H4 (cell line): ENCODE results near the gene PDC. TPM values are rescaled to one million over a fixed set of nuclear protein-coding genes. Genes with fewer than 3 reads are reported as not detected.

Experiments used
- DNase-seq: peaks from one replicate; pipeline ENCODE4 v3.0.0-alpha.2; 2015; ENCODE audit warnings: low spot score
- total RNA-seq: library from RNA; depleted of rRNA; stranded (reverse); fragments of >200 nt; shearing (Covaris generic); gene quantifications from 2 replicates; pipeline ENCODE4 v1.2.3, GENCODE V29; 2014; rRNA removed

PDC gene
- not detected in 2 replicates for total RNA-seq

DNA sequence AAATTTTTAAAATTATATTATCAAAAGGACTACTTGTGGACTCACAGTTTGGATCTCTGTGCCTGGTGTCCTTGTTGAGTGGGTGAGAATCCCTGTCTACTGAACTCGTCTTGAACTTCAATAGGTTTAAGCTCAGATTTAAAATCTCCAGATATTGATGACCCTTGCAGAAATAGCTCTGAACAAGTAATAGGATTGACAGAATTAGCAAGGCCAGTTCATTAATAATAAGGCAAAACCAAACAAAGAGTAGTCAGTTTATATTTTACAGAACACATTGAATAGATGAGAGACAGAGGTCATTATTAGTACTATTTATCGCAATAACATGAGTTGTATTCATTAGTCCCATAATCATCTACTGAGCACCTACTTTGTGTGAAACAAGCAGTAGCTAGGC lies at the start of gene PDC:
PDC (minus strand) TSS at position 101 of the 400 bp plus-strand sequence. CDS start 11,655 bp downstream, outside the sequence.
- DNase-seq: no peak

DNA sequence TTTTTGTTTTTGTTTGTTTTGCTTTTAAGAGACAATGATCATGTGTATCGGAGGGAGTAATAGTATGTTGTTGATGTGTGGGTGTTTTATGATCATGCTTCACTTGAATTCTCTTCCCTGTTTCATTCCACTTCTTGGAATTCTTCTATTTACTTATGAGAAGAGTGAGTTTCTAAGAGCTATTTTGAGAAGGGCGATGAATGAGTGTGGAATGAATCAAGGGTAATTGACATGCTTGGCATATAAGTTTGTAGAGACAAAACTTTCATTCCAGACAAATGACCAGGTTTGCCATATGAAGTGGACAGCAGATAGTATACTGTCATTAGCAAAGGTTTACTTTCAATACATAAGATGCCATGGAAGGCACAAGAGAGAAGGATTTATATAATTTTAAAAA lies 42.3 kb upstream of the PDC start:
- no peak for DNase-seq

DNA sequence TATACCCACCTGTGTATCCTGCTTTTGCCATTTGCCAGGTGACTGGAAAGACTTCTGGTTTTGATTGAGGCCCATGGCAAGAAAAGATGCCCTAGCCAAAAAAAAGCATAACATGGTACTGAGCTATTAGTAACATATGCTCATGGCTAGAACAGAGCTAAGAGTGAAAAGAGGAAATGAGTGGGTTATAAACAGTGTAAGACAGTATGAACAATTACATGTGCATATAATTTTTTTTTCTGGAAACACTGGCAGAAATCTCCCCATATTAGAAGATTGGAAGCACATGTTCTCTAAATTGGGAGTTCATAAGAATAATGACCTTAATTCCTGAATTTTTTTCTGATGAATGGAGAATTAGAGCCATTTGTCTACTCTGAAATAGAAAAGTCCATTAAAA lies 41.2 kb upstream of the PDC start:
- no peak for DNase-seq

DNA sequence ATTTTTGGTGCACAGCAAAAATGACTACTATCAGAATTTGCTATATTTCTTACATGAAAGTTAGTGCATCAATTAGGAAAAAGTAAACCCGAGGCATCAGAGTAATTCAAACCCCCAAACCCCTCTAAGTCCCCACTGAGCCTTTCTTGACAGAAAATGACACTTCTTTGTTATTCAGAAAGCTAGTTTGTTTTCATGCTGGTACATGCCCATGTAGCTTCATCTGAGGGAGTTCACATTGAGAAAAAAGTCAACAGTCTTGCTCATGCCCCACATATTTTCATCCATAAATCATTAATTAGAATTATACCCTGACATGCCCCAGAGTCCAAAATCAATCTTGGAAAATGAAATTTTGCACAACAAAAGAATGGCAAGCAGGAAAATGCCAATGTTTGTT lies 39.9 kb upstream of the PDC start:
- no peak for DNase-seq

DNA sequence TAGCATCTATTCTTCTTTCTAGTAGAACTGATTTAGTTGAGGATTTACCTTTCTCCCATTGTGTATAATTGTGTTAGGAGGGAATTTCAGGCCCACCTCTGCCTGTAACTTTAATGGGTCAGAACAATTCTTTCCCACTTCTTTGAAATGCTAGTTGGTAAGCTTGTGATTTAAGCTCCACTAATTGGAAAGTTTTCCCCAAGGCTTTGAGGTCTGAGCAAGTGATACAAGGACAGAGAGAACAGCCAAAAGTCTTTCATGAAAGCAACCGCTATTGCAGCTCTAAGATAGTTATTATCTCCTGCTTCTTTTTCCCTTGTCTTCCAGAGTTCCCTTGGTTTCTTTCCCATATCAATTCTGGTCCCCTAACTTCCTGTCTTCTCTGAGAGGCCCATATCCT lies 38.7 kb upstream of the PDC start:
- no peak for DNase-seq

DNA sequence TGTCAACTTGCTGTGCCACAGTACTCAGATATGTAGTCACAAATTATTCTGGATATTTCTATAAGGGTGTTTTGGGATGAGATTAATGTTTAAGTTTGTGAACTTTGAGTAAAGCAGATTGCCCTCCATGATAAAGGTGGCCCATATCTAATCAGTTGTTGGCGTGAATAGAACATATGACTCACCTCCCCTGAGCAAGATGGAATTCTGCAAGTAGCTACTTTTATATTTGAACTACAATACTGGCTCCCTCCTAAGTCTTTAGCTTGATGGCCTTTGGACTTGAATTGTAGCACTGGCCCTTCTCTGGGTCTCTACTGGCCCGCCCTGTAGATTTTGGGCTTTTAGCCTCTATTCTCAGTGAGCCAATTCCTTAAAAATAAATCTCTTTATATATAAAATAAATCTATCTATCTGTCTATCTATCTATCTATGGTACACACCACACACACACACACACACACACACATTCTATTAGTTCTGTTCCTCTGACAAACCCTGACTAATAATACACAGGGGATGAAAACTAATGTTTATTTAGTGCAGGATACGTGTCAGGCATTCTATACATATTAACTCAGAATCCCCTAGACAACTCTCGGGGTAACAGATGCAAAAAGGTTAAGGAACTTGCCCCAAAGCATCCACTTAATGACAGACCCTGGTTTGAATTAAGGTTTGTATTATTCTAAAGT lies 37.9 kb upstream of the PDC start:
- DNase-seq: no peak

DNA sequence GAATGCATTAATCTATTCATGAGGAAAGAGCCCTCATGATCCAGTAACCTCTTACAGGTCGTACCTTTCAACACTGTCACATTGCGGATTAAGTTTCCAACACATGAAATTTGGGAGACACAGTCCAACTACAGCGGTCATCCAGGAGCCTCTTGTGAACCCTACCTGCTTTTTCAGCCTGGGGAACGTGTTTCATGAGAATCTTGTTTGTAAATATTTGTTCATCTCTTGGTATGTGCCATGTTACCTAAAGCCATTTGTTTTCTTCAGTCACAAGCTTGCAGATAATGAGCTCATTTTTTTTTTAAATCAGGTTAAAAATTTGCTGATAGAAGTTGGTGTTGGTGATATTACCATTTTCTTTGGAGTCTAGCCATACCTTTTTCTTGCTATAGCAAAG lies 37.2 kb upstream of the PDC start:
- DNase-seq: no peak

DNA sequence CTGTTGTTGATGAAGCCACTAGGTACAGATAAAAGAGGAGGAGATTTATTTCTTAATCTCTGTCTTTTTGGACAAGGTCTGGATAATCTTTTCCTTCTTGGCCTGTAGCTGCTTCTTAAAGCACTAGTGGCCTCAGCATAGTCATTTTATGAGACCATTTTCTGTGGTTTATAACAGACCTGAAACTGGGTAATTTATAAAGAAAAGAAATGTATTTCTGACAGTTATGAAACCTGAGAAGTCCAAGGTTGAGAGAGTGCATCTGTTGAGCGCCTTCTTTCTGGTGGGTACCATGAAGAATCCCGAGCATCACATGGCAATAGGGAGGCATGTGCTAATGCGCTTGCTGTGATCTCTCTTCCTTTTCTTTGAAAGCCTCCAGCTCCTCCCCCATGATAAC lies 36.7 kb upstream of the PDC start:
- DNase-seq: no peak

DNA sequence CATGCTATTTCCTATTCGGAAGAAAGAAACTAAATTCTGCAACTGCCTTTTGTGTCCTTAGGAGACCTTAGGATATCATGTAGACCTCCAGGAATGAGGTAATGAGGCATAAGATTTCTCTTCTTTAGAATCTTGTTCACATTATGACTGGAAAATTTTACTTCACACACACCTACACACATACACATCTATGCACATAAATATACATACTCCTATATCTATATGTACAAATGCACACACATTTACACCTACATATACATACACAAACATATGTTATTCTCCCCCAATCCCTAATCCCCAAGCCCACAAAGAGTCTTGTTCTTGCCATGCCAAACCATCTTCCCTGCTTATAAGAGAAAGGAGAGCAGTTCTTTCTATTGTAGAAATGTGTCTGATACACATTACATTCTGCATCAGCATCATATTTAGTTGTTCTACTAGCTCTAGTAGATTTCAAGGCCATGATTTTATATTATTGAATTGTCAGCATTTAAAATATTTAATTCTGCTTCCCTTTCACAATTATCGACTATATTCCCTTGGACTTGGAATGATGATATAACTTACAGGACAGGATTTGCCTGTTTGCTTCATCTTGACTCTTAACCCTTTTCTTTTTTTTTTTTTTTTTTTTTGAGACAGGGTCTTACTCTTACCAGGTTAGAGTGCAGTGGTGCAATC lies 35.4 kb upstream of the PDC start:
- no peak for DNase-seq

DNA sequence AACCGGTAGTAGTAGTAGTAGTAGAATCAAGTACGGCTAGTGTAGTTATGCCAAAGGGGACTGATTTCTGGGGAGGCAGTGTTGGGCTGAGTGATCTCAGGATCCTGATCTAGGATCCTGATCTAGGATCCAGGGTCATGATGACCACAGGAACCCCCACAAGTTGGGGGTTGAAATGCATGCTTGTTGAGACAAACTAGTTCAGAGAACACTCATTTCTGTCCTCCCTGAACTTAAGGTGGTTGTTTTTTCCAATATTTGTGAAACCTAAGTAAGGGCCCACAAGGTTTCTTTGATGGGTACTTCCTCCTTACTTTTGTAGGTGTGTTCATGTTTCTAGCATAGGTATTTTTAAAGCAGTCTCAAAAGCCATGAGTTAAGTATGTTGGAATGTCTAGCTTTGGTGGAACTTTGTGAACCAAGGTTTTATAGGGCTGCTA lies 33.9 kb upstream of the PDC start:
- no peak for DNase-seq

DNA sequence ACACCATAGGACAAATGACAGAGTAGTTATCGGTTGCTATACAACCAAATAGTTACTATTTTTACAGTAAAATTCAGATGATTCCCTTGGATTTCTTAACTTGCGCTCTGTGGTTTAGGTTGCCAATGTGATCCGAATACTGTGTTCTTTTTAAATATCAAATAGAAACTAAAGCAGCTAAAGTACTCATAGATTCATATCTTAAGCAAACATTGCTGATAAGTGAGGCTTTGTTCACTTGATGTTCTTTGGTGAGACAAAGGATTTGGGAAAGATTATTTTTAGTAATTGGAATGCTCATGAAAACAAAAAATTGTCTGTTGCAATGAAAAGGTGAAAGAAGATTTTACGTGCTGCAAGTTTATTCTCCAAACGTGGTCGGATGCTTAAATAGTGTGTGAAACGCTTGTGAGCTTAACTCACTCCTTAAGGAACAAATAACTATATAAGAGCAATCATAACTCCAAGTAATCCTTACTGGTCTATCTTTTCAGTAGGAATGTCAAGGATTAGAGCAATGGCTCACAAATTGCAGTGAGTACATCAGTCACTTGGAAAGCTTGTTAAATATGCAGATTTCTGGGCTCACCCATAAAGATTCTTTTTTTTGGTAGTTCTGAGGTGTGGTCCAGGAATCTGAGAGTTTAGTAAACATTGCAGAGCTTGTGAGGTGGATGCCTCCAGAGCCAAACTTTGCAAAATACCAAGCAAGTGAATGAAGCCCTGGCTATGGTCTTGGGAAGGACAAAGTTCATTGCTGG lies 31.8 kb upstream of the PDC start:
- DNase-seq: no peak

DNA sequence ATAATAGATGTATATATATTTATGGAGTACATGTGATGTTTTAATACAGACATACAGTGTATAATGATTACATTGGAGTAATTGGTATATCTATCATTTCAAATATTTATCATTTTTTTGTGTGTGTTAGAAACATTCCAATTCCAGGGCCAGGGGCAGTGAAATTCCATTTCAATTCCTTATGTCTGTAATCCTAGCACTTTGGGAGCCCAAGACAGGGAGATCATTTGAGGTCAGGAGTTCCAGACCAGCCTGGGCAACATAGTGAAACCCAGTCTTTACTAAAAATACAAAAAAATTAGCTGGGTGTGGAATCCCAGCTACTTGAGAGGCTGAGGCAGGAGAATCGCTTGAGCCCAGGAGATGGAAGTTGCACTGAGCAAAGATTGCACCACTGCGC lies 30.4 kb upstream of the PDC start:
- no peak for DNase-seq

DNA sequence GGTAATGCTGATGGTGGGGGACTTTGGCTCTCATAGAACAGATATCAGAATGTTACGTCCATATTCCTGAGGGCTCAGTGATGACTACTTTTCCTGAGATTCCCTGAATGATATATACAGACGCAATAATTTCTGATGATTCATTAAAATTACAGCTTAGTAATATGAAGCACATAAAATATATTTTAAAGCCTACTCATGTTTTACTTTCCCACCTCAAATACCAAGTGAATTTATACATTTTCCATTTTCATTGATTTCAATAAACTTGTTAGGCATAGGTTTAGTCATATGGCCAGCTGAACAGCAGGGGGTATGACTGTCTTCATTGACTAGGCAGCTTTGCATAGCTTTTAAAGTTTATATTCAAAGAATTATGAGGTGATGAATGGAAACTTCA lies 26.2 kb upstream of the PDC start:
- DNase-seq: no peak

DNA sequence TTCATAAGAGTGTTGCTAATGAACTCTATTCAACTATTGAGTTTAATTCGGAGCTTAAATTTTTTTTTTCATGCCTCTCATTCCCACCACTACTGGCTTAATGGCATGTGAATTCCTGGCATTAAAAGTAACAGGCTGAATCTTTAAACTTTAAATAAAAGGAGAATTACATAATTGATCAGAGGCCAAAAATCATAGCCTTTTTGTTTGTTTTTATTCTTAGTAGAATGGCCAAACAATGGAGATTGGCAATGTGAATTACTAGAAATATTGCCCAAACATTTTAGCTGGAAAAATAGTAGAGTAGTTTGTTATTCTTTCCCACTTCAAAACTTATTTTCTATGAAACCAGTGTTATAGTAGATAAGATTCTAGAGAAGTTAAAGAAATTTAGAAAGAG lies 25.1 kb upstream of the PDC start:
- no peak for DNase-seq

DNA sequence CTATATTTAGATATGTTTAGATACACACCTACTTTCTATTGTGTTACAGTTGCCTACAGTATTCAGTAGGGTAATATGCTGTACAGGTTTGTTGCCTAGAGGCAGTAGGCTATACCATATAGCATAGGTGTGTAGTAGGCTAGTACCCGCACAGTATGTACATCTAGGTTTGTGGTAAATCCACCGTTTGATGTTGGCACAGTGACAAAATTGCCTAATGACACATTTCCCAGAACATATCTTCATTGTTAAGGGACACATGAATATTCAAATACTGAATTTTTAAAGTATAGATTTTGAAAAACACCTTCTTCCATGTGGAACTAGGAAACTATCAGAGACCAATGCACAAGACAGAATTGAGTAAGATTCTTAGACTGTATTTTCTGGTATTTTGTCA lies 22.6 kb upstream of the PDC start:
- DNase-seq: no peak

DNA sequence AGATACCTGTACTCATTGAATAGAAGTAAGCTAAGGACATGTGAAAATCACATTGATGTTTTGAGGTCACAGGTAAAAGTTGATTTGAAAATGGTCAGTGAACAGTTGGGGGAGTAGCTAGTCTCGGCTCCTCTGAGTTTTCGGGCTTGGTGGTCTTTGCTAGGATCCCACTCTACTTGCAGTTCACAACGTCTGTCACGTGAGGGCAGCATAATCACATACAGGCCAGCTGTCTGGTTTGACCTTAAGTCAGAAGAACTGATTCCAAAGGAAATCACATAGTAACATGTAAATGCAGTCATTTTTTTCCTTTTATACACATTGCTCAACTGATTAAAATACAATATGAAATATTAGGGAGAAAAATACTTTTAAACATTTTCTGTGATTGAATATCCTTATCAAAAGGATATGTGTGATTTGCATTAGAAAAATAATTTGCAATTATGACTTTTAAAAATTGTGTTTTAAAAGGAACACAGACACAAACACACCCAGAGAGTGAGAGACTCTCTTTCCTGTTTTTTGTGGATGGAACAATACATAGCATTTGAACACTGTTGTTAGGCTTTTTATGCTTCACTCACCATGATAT lies 21.8 kb upstream of the PDC start:
- DNase-seq: peak; percentile 64

DNA sequence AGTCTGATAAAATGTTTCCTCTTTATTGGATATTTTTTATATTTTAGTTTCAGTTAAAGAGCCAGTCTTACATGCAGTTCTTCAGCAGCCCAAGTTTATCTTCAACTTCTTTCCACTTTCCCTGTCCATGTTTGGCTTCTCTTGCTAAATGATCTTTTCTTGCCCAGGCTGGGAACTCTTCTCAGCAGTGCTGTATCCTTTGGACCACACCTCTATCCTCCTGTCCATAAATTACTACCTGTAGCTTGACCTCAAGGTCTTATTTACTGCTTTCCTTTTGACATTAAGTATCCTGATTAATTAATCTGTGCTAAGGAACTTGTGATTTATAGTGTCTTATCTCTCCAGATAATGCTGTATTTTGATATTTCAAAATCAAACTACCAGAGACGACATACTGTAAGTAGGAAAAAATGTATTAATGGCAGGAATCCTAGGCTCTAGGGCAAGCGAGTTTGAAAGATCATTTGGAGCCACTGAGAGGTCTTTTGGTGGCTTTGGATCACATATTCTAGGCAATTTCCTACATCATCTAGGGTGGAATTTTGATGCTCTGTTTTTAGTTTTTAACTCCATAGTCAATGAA lies 20.5 kb upstream of the PDC start:
- no peak for DNase-seq

DNA sequence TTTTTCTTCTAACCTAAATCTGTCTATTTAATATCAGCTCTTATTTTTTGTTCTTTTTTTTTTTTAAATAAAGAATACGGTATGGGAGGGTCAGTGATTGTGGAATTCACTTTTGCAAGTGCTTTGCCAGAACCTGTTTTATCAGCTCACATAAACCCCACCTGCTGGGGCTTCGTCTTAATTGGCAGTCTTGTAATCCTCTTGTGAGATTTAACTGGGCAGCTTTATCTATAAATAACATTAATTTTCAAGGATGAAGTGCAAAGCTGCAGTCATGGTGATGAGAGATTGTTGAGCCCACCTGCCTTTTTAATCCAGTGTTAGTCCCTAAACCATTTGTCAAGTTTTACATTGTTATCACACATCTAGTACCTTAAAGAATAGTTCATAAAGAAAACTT lies 18.2 kb upstream of the PDC start:
- DNase-seq: no peak

DNA sequence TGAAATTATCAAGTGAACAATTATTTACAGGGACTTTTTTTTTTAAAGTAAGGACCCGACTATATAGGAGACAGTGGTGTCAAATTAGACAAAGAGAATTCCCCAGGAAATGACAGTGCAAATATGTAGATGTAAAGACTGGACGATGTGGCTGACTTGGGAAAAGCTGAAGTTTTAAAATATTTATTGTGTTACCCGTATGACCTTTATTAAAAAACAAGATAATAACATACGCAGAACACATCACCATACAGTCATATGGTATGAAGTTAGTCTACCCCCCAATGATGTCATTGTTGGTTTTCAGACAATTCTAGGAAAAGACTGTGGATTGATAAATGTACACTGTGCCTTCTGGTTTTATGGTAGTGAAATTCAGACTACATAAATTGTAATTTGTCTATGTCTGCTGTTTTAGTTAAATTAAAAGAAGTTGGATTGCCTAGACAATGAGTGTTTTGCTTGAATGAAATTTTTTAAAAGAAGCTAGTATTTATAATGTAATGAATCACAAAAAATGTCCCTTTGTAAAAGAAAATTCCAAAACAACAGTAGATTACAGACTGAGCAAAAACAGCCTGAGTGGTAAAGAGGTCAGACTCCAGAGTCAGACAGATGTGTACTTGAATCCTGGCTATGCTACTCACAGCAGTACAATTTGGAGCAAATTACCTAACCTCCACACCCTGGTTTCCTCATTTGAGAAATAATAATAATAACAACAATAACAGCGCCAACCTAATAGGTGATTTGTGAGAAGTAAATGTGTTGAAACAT lies 15.5 kb upstream of the PDC start:
- DNase-seq: no peak

DNA sequence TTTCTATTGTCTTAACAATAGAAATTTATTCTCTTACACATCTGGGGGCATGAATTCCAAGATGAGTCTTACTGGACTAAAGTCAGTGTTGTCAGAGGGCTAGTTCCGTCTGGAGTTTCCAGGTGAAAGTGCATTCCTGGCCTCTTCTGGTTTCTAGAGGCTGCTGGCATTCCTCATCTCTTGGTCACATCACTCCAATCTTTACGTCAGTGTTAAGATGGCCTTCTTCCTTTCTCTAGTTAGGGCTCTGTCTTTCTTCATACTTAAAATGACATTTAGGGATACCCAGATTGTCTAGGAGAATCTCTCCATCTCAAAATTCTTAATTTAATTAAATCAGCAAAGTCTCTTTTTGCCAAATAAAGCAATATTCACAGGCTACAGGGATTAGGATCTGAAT lies 13.3 kb upstream of the PDC start:
- DNase-seq: peak; percentile 9

DNA sequence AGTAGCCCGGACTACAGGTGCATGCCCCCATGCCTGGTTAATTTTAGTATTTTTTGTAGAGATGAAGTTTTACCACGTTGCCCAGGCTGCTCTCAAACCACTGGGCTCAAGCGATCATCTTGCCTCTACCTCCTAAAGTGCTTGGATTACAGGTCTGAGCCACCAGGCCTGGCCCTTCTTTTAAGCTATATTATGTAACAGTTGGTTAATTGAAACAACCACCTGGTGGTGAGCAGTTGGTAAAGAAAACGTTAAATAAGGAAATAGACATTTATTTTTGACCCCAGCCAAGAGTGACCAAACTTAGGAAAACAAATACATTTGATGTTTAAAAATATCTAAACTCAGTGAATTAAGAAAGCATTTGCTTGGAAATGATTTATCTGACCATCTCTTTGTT lies 12.1 kb upstream of the PDC start:
- no peak for DNase-seq
